IMR-90 (cell line): Measurements from ENCODE around the gene ACTR1A. TPM values are rescaled to one million over a fixed set of nuclear protein-coding genes. Genes with fewer than 3 reads are reported as not detected.

Source experiments
- ATAC-seq: fragments of 200-7000 bp; cut with Tn5 transposase; 2 replicates; pipeline ENCODE4 v1.9.1; 2020; ENCODE audit warnings: low read depth, mild to moderate bottlenecking, moderate library complexity
- BruUV-seq: library from RNA; stranded (reverse); fragments of 400-500 nt; replicated peaks from 2 replicates; lab custom pipeline; 2021; lab: Mats Ljungman, UMichigan
- CTCF ChIA-PET: fragments of 300-600 bp; formaldehyde crosslinking; extraction: SDS; loops from one replicate; lab custom pipeline; 2021; ENCODE audit warnings: antibody characterized with exemption; lab: Yijun Ruan, JAX
- POLR2A ChIA-PET: fragments of 300-600 bp; sonication (Branson Sonifier 250); formaldehyde crosslinking; loops from one replicate; lab custom pipeline; 2022; ENCODE audit warnings: antibody characterized with exemption; ENCODE audit not compliant: unreplicated experiment; lab: Charles Lee
- DNase-seq: peaks from one replicate; pipeline ENCODE4 v3.0.0; 2013
- H2AFZ ChIP-seq: replicated peaks from 2 replicates; pipeline ENCODE3; 2013; ENCODE audit warnings: low read length, mild to moderate bottlenecking; ENCODE audit not compliant: poor library complexity
- H2AK5ac ChIP-seq: 2 replicates; pipeline ENCODE4 v1.6.1; 2013; ENCODE audit warnings: low read depth, low read length, inconsistent platforms
- H2AK9ac ChIP-seq: replicated peaks from 2 replicates; pipeline ENCODE3; 2013; ENCODE audit warnings: mild to moderate bottlenecking, low read depth, low read length, moderate library complexity; ENCODE audit not compliant: poor library complexity
- H2BK120ac ChIP-seq: 2 replicates; pipeline ENCODE4 v1.6.1; 2013; ENCODE audit warnings: low read depth, low read length, inconsistent platforms
- H2BK15ac ChIP-seq: 3 replicates; pipeline ENCODE4 v1.6.1; 2013; ENCODE audit warnings: low read depth, low read length, inconsistent platforms
- H2BK20ac ChIP-seq: 2 replicates; pipeline ENCODE4 v1.6.1; 2013; ENCODE audit warnings: low read depth, mild to moderate bottlenecking, inconsistent platforms, low read length, moderate library complexity
- H2BK5ac ChIP-seq: 2 replicates; pipeline ENCODE4 v1.6.1; 2013; ENCODE audit warnings: mild to moderate bottlenecking, low read depth, low read length, inconsistent platforms; ENCODE audit not compliant: poor library complexity, severe bottlenecking
- H3K14ac ChIP-seq: replicated peaks from 2 replicates; pipeline ENCODE4 v1.6.1; 2013; ENCODE audit warnings: low read depth, low read length, inconsistent platforms
- H3K18ac ChIP-seq: 2 replicates; pipeline ENCODE4 v1.6.1; 2013; ENCODE audit warnings: low read depth, low read length, control low read depth
- H3K23ac ChIP-seq: 2 replicates; pipeline ENCODE4 v1.6.1; 2013; ENCODE audit warnings: low read depth, low read length, inconsistent platforms
- H3K27ac ChIP-seq: 2 replicates; pipeline ENCODE4 v1.5.1; 2013; ENCODE audit warnings: mild to moderate bottlenecking, control low read depth, low read length; ENCODE audit not compliant: insufficient read depth
- H3K27me3 ChIP-seq: 2 replicates; pipeline ENCODE4 v1.6.1; 2013; ENCODE audit warnings: low read length; ENCODE audit not compliant: control insufficient read depth, insufficient read depth
- H3K36me3 ChIP-seq: 2 replicates; pipeline ENCODE4 v1.6.1; 2013; ENCODE audit warnings: low read length, mixed read lengths; ENCODE audit not compliant: control insufficient read depth, insufficient read depth
- H3K4ac ChIP-seq: 2 replicates; pipeline ENCODE4 v1.6.1; 2013; ENCODE audit warnings: low read depth, low read length, inconsistent platforms
- H3K4me1 ChIP-seq: 2 replicates; pipeline ENCODE4 v1.6.1; 2013; ENCODE audit warnings: low read length, mixed read lengths; ENCODE audit not compliant: control insufficient read depth, insufficient read depth
- H3K4me2 ChIP-seq: 2 replicates; pipeline ENCODE4 v1.6.1; 2013; ENCODE audit warnings: low read depth, mild to moderate bottlenecking, control low read depth, low read length, moderate library complexity
- H3K4me3 ChIP-seq: 2 replicates; pipeline ENCODE4 v1.5.1; 2013; ENCODE audit warnings: low read depth, mild to moderate bottlenecking, control low read depth, low read length, moderate library complexity; ENCODE audit not compliant: insufficient read depth
- H3K56ac ChIP-seq: 2 replicates; pipeline ENCODE4 v1.6.1; 2013; ENCODE audit warnings: low read length, inconsistent platforms; ENCODE audit not compliant: insufficient read depth; ENCODE audit errors: extremely low read depth
- H3K79me1 ChIP-seq, 2 experiments: 2 replicates each; pipeline ENCODE4 v1.6.1; 2013; ENCODE audit warnings: low read length in 2 of 2, inconsistent platforms in 1 of 2, low read depth in 1 of 2
- H3K9ac ChIP-seq: 2 replicates; pipeline ENCODE4 v1.6.1; 2013; ENCODE audit warnings: low read depth, low read length, control low read depth
- H3K9me1 ChIP-seq: 2 replicates; pipeline ENCODE4 v1.6.1; 2013; ENCODE audit warnings: low read length, inconsistent platforms; ENCODE audit not compliant: insufficient read depth
- H3K9me3 ChIP-seq: 2 replicates; pipeline ENCODE4 v1.6.1; 2013; ENCODE audit warnings: low read length; ENCODE audit not compliant: control insufficient read depth, insufficient read depth
- H4K20me1 ChIP-seq: 2 replicates; pipeline ENCODE4 v1.6.1; 2013; ENCODE audit warnings: low read length, inconsistent platforms; ENCODE audit not compliant: insufficient read depth
- H4K5ac ChIP-seq: 2 replicates; pipeline ENCODE4 v1.6.1; 2013; ENCODE audit warnings: mild to moderate bottlenecking, low read depth, low read length, control low read depth
- H4K8ac ChIP-seq, 2 experiments: 2 replicates each; pipeline ENCODE4 v1.6.1; 2013; ENCODE audit warnings: low read depth in 2 of 2, low read length in 2 of 2, control low read depth in 1 of 2, inconsistent platforms in 1 of 2
- H4K91ac ChIP-seq: 2 replicates; pipeline ENCODE4 v1.6.1; 2013; ENCODE audit warnings: low read depth, low read length, inconsistent platforms; ENCODE audit not compliant: insufficient read depth
- BHLHE40 ChIP-seq: fragments of 150-350 bp; IDR thresholded peaks from 2 replicates; pipeline ENCODE4 v1.6.1; 2016; ENCODE audit warnings: mild to moderate bottlenecking, low read depth, low read length
- CEBPB ChIP-seq: IDR thresholded peaks from 2 replicates; pipeline ENCODE4 v1.6.1; 2012; ENCODE audit warnings: low read depth, low read length, improper control_type of control experiment
- CHD1 ChIP-seq: IDR thresholded peaks from 2 replicates; pipeline ENCODE4 v1.6.1; 2012; ENCODE audit warnings: low read depth, low read length, improper control_type of control experiment
- FOS ChIP-seq: fragments of 150-350 bp; IDR thresholded peaks from 2 replicates; pipeline ENCODE4 v1.6.1; 2016; ENCODE audit warnings: low read depth, low read length
- MAFK ChIP-seq: IDR thresholded peaks from 2 replicates; pipeline ENCODE4 v1.6.1; 2012; ENCODE audit warnings: low read depth, low read length, improper control_type of control experiment
- MAZ ChIP-seq: IDR thresholded peaks from 2 replicates; pipeline ENCODE4 v1.6.1; 2012; ENCODE audit warnings: low read depth, mild to moderate bottlenecking, low read length, improper control_type of control experiment, moderate library complexity, borderline replicate concordance
- MXI1 ChIP-seq: IDR thresholded peaks from 2 replicates; pipeline ENCODE4 v1.6.1; 2012; ENCODE audit warnings: low read depth, mild to moderate bottlenecking, low read length, moderate library complexity, borderline replicate concordance
- NFE2L2 ChIP-seq: fragments of 150-350 bp; IDR thresholded peaks from 2 replicates; pipeline ENCODE4 v1.6.1; 2016; ENCODE audit warnings: low read depth, mild to moderate bottlenecking, low read length
- POLR2A ChIP-seq: IDR thresholded peaks from 2 replicates; pipeline ENCODE4 v1.6.1; 2012; ENCODE audit warnings: mild to moderate bottlenecking, low read depth, low read length
- RAD21 ChIP-seq: IDR thresholded peaks from 2 replicates; pipeline ENCODE4 v1.6.1; 2012; ENCODE audit warnings: low read length, improper control_type of control experiment
- RCOR1 ChIP-seq: IDR thresholded peaks from 2 replicates; pipeline ENCODE4 v1.6.1; 2012; ENCODE audit warnings: mild to moderate bottlenecking, low read length, improper control_type of control experiment; ENCODE audit not compliant: insufficient replicate concordance
- RFX5 ChIP-seq: IDR thresholded peaks from 2 replicates; pipeline ENCODE4 v1.8.0; 2012; ENCODE audit warnings: low read depth, mild to moderate bottlenecking, low read length, moderate library complexity
- SMC3 ChIP-seq: fragments of 150-350 bp; IDR thresholded peaks from 2 replicates; pipeline ENCODE4 v1.6.1; 2016; ENCODE audit warnings: low read depth, mild to moderate bottlenecking, antibody characterized with exemption, low read length, moderate library complexity
- WGBS, 2 experiments: methylation state at CpG; one replicate each; pipeline versions ENCODE4 v1.1.5 to v1.1.7; 2013; ENCODE audit warnings: missing lambda C conversion rate in 2 of 2; ENCODE audit not compliant: insufficient read length in 1 of 2; ENCODE audit errors: extremely low coverage in 2 of 2; 5-methylcytosine and 5-hydroxymethylcytosine counted together
- dilution Hi-C: fragments of 300-500 bp; cut with HindIII; formaldehyde crosslinking; loops from one replicate; pipeline ENCODE4 v1.14.3; 2018; ENCODE audit warnings: low sequenced_read_pairs; ENCODE audit not compliant: unreplicated experiment
- in situ Hi-C: fragments of 300-500 bp; cut with MboI; formaldehyde crosslinking; loops from 3 replicates; pipeline ENCODE4 v1.14.3; 2019; ENCODE audit warnings: low sequenced_read_pairs, inconsistent platforms, mixed read lengths
- intact Hi-C: fragments of 100-400 bp; cut with micrococcal nuclease; formaldehyde crosslinking; loops from 2 replicates; pipeline ENCODE4 v1.10.0; 2022
- polyA plus RNA-seq, 3 experiments: library from polyadenylated mRNA; depleted of rRNA; stranded (reverse); fragments of >200 nt; gene quantifications; 2 replicates each; pipeline ENCODE4 v1.2.3, GENCODE V29; 2012; ENCODE audit warnings: low replicate concordance in 1 of 3
- total RNA-seq: library from RNA; depleted of rRNA; stranded (reverse); fragments of >200 nt; gene quantifications from 2 replicates; pipeline ENCODE4 v1.2.3, GENCODE V29; 2012
- TF ChIP-seq, protein P1 (sequence below): conservative IDR thresholded peaks from 2 replicates; pipeline ENCODE4 v1.5.1; 2012; ENCODE audit warnings: mild to moderate bottlenecking, low read depth, low read length, improper control_type of control experiment
- TF ChIP-seq, protein P2 (sequence below): fragments of 150-350 bp; IDR thresholded peaks from 2 replicates; pipeline ENCODE4 v1.6.1; 2017; ENCODE audit warnings: mild to moderate bottlenecking, antibody characterized with exemption, low read length, low read depth

The ACTR1A gene
- total and polyA plus RNA-seq, 2 of the 4 experiments (the other 2 are of a cell fraction), result 142 to 157 TPM

DNA sequence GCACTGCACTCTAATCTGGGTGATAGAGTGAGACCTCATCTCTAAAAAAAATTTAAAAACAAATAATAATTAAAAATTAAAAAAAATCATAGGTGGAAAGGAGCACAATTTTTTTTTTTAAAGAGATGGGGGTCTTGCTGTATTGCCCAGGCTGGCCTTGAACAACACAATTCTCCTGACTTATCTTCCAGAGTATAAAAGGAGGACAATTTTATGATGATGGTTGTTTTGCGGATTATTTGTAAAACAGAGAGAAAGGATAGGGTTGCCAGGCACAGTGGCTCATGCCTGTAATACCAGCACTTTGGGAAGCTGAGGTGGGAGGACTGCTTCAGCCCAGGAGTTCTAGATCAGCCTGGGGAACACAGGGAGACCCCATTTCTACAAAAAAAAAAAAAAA, 5.0 kb downstream of the ACTR1A start:
- POLR2A ChIA-PET, result no interaction called here
- no CpG with 5 or more reads among the region's 1 CpG for WGBS, 2 experiments
- no peak overlapping the region for H2BK120ac ChIP-seq
- no peaks in the 10 kb centered on the region for H3K27me3 ChIP-seq
- H2AFZ ChIP-seq, result no peak overlapping the region
- no peaks in the 10 kb centered on the region for H3K9me3 ChIP-seq
- H4K91ac ChIP-seq, result no peak overlapping the region
- no TSS peak for BruUV-seq
- no peak overlapping the region for H3K4me3 ChIP-seq
- H4K8ac ChIP-seq, result no peak overlapping the region
- H3K36me3 ChIP-seq, result peaks cover 3% of the 10 kb centered on the region; the same call in 1 of the 2 replicates
- H3K18ac ChIP-seq, result no peak overlapping the region
- no peak overlapping the region for H2AK5ac ChIP-seq
- H3K4me1 ChIP-seq, result no peaks in the 10 kb centered on the region; the same call in 1 of the 2 replicates
- no peak overlapping the region for H3K9ac ChIP-seq
- H3K27ac ChIP-seq, result no peak overlapping the region
- DNase-seq, result no peak
- peaks cover 8 to 60% of the 10 kb centered on the region in 2 experiments for H3K79me1 ChIP-seq
- no peak overlapping the region for H3K23ac ChIP-seq
- H4K5ac ChIP-seq, result no peak overlapping the region
- no peak overlapping the region for H3K56ac ChIP-seq
- no peak overlapping the region for H3K4ac ChIP-seq
- in situ Hi-C loops (no loop called here), intact Hi-C loops (no loop called here), dilution Hi-C loops (no loop called here)
- H4K20me1 ChIP-seq, result peaks cover 80% of the 10 kb centered on the region
- no peak overlapping the region for H2BK15ac ChIP-seq
- no peak for TF ChIP-seq RAD21
- no peak for TF ChIP-seq MXI1
- no peak for TF ChIP-seq SMC3
- TF ChIP-seq NFE2L2, result no peak
- TF ChIP-seq RCOR1, result no peak
- no peak for TF ChIP-seq CHD1
- TF ChIP-seq CEBPB, result no peak
- TF ChIP-seq, protein P1, sequence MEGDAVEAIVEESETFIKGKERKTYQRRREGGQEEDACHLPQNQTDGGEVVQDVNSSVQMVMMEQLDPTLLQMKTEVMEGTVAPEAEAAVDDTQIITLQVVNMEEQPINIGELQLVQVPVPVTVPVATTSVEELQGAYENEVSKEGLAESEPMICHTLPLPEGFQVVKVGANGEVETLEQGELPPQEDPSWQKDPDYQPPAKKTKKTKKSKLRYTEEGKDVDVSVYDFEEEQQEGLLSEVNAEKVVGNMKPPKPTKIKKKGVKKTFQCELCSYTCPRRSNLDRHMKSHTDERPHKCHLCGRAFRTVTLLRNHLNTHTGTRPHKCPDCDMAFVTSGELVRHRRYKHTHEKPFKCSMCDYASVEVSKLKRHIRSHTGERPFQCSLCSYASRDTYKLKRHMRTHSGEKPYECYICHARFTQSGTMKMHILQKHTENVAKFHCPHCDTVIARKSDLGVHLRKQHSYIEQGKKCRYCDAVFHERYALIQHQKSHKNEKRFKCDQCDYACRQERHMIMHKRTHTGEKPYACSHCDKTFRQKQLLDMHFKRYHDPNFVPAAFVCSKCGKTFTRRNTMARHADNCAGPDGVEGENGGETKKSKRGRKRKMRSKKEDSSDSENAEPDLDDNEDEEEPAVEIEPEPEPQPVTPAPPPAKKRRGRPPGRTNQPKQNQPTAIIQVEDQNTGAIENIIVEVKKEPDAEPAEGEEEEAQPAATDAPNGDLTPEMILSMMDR, result no peak
- no peak for TF ChIP-seq RFX5
- TF ChIP-seq MAFK, result no peak
- TF ChIP-seq FOS, result no peak
- TF ChIP-seq, protein P2, sequence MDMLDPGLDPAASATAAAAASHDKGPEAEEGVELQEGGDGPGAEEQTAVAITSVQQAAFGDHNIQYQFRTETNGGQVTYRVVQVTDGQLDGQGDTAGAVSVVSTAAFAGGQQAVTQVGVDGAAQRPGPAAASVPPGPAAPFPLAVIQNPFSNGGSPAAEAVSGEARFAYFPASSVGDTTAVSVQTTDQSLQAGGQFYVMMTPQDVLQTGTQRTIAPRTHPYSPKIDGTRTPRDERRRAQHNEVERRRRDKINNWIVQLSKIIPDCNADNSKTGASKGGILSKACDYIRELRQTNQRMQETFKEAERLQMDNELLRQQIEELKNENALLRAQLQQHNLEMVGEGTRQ, result no peak
- no peak for TF ChIP-seq POLR2A
- TF ChIP-seq MAZ, result no peak
- TF ChIP-seq BHLHE40, result no peak
- ATAC-seq, result no peak
- no peak overlapping the region for H2BK5ac ChIP-seq
- peaks cover 12% of the 10 kb centered on the region; the same call in 1 of the 2 replicates for H3K9me1 ChIP-seq
- H3K14ac ChIP-seq, result no peak overlapping the region
- H3K4me2 ChIP-seq, result no peak overlapping the region
- no peak overlapping the region for H2BK20ac ChIP-seq
- CTCF ChIA-PET, result no interaction called here
- no peak overlapping the region for H2AK9ac ChIP-seq
